ENCODE results near the gene RPP40. TPM values are rescaled to one million over a fixed set of nuclear protein-coding genes. Genes with fewer than 3 reads are reported as not detected.
"Not testable (repeated sequence)": the region's sequence is repeated elsewhere in the genome, so short reads cannot be mapped to it uniquely, and the experiment has no call there.

Gene RPP40
- total RNA-seq, 1 experiment from 2014 or later = 15.9 TPM

DNA sequence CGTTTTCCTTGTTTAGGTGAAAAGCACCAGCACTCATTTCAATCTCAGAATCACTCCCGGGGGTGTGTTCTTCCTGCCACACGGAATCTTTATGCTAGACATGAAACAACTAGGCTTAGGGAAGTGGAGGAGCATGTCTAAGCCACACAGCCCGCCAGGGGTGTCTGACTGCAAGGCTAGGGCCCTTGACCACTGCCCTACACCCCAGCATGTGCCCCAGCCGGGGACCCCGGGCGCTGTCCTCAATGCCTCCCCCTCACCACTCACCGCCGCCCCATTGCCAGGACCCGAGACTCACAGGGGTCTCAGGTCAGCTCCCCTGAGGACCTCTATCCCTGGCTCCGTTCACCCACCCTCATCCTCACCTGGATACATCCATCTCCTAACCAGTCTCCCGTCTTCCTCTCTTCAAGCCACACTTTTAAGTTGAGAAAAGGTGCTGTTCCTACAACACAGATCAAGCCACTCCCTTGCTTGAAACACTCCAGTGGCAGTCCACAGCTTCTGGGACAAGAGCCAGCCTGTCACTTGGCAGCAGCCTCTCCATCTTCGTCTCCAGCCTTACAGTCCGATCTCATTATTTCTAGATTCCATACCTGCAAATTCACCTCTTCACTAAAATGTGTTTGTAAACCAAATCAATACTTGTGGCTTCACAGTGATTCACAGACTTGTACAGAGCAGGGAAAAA lies 29.5 kb upstream of the RPP40 start:
- ATAC-seq; CTCF ChIA-PET; H3K36me3 ChIP-seq (ENCODE audit: control insufficient read depth in 1 of 2, insufficient read depth in 2 of 2, low read length in 2 of 2); DNase-seq (ENCODE audit: low read depth, low spot score); RAD21 ChIA-PET (ENCODE audit: low non-redundant PET in 1 of 2, low total read pairs in 2 of 2, uncharacterized antibody in 2 of 2, unreplicated experiment in 2 of 2); POLR2A ChIA-PET; H4K20me1 ChIP-seq (ENCODE audit: insufficient read depth); H3K27me3 ChIP-seq (ENCODE audit: insufficient read depth, low read length); H3K79me2 ChIP-seq (ENCODE audit: insufficient read depth, low read length); H3K9me2 ChIP-seq (ENCODE audit: insufficient read depth); BruUV-seq (replicated peaks); intact Hi-C loops (cut with micrococcal nuclease); H3K9me3 ChIP-seq (ENCODE audit: control insufficient read depth in 1 of 2, insufficient read depth in 1 of 2, low read depth in 1 of 2, low read length in 2 of 2); H2AFZ ChIP-seq (ENCODE audit: low read depth, low read length, poor library complexity, severe bottlenecking); H3K27ac ChIP-seq (ENCODE audit: low read depth, low read length); H3K4me3 ChIP-seq (replicated peaks in 1 of 2; ENCODE audit: low read depth in 1 of 2, low read length in 2 of 2): not testable (repeated sequence)
- peak overlapping the region; percentile 76 for H3K4me2 ChIP-seq (ENCODE audit: low read length)
- H3K9ac ChIP-seq (ENCODE audit: low read length) = peak overlapping the region; percentile 57; the same call in 1 of the 2 replicates
- H3K4me1 ChIP-seq (ENCODE audit: control insufficient read depth in 1 of 2, insufficient read depth in 2 of 2, low read length in 2 of 2) = peaks cover 10 to 39% of the 10 kb centered on the region in 2 experiments; a peak in 3 of 4 replicates

- Histone ChIP-seq H3K4me3 (replicated peaks in 1 of 2; ENCODE audit: low read depth in 1 of 2, low read length in 2 of 2) (peak overlapping the region; percentile 22 to 47), H2AFZ (ENCODE audit: low read depth, low read length, poor library complexity, severe bottlenecking) (peak overlapping the region; percentile 85)
- not testable (repeated sequence) for BruUV-seq (replicated peaks)
Observed at GRCh38 chr6:5032706-5033105, 28.9 kb upstream of the RPP40 start.

More at GRCh38 chr6:5032706-5033105, 28.9 kb upstream of the RPP40 start:
- H3K9me3 ChIP-seq (ENCODE audit: control insufficient read depth in 1 of 2, insufficient read depth in 1 of 2, low read depth in 1 of 2, low read length in 2 of 2); CTCF ChIA-PET; H4K20me1 ChIP-seq (ENCODE audit: insufficient read depth); H3K36me3 ChIP-seq (ENCODE audit: control insufficient read depth in 1 of 2, insufficient read depth in 2 of 2, low read length in 2 of 2); POLR2A ChIA-PET; H3K9me2 ChIP-seq (ENCODE audit: insufficient read depth); H3K27me3 ChIP-seq (ENCODE audit: insufficient read depth, low read length); H3K79me2 ChIP-seq (ENCODE audit: insufficient read depth, low read length); RAD21 ChIA-PET (ENCODE audit: low non-redundant PET in 1 of 2, low total read pairs in 2 of 2, uncharacterized antibody in 2 of 2, unreplicated experiment in 2 of 2); H3K27ac ChIP-seq (ENCODE audit: low read depth, low read length); intact Hi-C loops (cut with micrococcal nuclease): not testable (repeated sequence)
- peak overlapping the region; percentile 57 for H3K9ac ChIP-seq (ENCODE audit: low read length)
- peak overlapping the region; percentile 76 for H3K4me2 ChIP-seq (ENCODE audit: low read length)
- peak; percentile 76 for ATAC-seq
- DNase-seq (ENCODE audit: low read depth, low spot score) = peak; percentile 12
- peaks cover 10 to 39% of the 10 kb centered on the region in 2 experiments; a peak in 3 of 4 replicates for H3K4me1 ChIP-seq (ENCODE audit: control insufficient read depth in 1 of 2, insufficient read depth in 2 of 2, low read length in 2 of 2)
- TF ChIP-seq POLR2AphosphoS5 (IDR thresholded peaks at IDR 0.05; ENCODE audit: low read depth, low read length) = 0 out of 2 replicates have a peak, but pooled peaks have one; percentile 37
